Loucy (cell line): ENCODE measurements around the gene EXOSC1.

Experiments
- H2AFZ ChIP-seq: fragments of 200-600 bp; sonication (generic); 2 replicates; pipeline ENCODE4 v1.6.0; 2016; ENCODE audit warnings: antibody characterized with exemption, mild to moderate bottlenecking, low read length, moderate library complexity
- H3F3A ChIP-seq: fragments of 200-600 bp; 2 replicates; pipeline ENCODE4 v1.6.0; 2016; ENCODE audit warnings: antibody characterized with exemption, low read depth, mild to moderate bottlenecking
- H3K27me3 ChIP-seq: fragments of 200-600 bp; sonication (generic); 2 replicates; pipeline ENCODE4 v1.6.1; 2014; ENCODE audit warnings: low read length, mild to moderate bottlenecking; ENCODE audit not compliant: insufficient read depth, poor library complexity, severe bottlenecking
- H3K36me3 ChIP-seq: fragments of 200-600 bp; sonication (generic); 2 replicates; pipeline ENCODE4 v1.6.1; 2016; ENCODE audit warnings: low read length; ENCODE audit not compliant: insufficient read depth
- H3K4me1 ChIP-seq: fragments of 200-600 bp; sonication (generic); 2 replicates; pipeline ENCODE4 v1.5.1; 2014; ENCODE audit warnings: low read length, mild to moderate bottlenecking; ENCODE audit not compliant: insufficient read depth, poor library complexity, severe bottlenecking
- H3K4me2 ChIP-seq: fragments of 200-600 bp; sonication (generic); 2 replicates; pipeline ENCODE4 v1.6.0; 2014; ENCODE audit warnings: antibody characterized with exemption, low read length, low read depth, mild to moderate bottlenecking; ENCODE audit not compliant: poor library complexity, severe bottlenecking
- H3K4me3 ChIP-seq: fragments of 200-600 bp; sonication (generic); 2 replicates; pipeline ENCODE4 v1.5.1; 2014; ENCODE audit warnings: low read length, mild to moderate bottlenecking, mixed read lengths; ENCODE audit not compliant: poor library complexity, severe bottlenecking
- H3K79me2 ChIP-seq: fragments of 200-600 bp; sonication (generic); 2 replicates; pipeline ENCODE4 v1.6.1; 2014; ENCODE audit warnings: low read length; ENCODE audit not compliant: insufficient read depth
- H3K9ac ChIP-seq: fragments of 200-600 bp; sonication (generic); 2 replicates; pipeline ENCODE4 v1.6.0; 2014; ENCODE audit warnings: mild to moderate bottlenecking, low read depth, low read length, moderate library complexity; ENCODE audit not compliant: poor library complexity, severe bottlenecking
- H3K9me2 ChIP-seq: fragments of 200-600 bp; sonication (generic); replicated peaks from 2 replicates; pipeline ENCODE4 v1.6.1; 2016; ENCODE audit warnings: low read depth, low read length, mixed read lengths
- H3K9me3 ChIP-seq: fragments of 200-600 bp; sonication (generic); 2 replicates; pipeline ENCODE4 v1.6.1; 2014; ENCODE audit warnings: mild to moderate bottlenecking, antibody characterized with exemption, low read length, low read depth; ENCODE audit not compliant: insufficient read depth
- H4K20me1 ChIP-seq: fragments of 200-600 bp; sonication (generic); 2 replicates; pipeline ENCODE4 v1.6.0; 2014; ENCODE audit warnings: antibody characterized with exemption, low read length, mild to moderate bottlenecking; ENCODE audit not compliant: insufficient read depth, poor library complexity, severe bottlenecking
- CTCF ChIP-seq: fragments of 200-600 bp; sonication (generic); conservative IDR thresholded peaks from 2 replicates; pipeline ENCODE4 v1.5.1; 2014; ENCODE audit warnings: mild to moderate bottlenecking, antibody characterized with exemption, low read length
- EZH2phosphoT487 ChIP-seq: fragments of 200-600 bp; IDR thresholded peaks from 2 replicates; pipeline ENCODE4 v1.6.1; 2018; ENCODE audit warnings: antibody characterized with exemption, mild to moderate bottlenecking, moderate library complexity, borderline replicate concordance

The EXOSC1 gene

DNA sequence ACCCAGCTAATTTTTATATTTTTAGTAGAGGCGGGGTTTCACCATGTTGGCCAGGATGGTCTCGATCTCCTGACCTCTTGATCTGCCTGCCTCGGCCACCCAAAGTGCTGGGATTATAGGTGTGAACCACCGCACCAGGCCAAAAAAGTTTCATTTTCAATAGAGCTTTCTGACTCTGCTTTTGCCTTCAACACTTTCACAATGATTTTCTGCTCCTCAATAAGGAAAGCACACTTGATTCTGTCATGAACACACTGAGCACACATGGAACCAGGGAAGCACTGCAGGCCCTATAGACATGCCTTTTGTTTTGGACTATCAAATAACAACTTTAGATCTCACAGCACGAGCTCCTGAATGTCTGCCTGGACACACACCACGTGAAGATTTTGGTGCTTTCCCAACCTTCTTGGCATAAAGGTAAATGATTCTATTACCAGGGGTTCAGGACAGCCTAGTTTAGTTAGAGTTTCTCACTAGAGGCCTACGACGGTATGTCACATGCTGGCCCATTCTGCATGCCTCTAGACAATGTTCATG is 52.7 kb downstream of the EXOSC1 start:
- Histone ChIP-seq H3K4me1 (no peaks in the 10 kb centered on the region), H3K36me3 (no peaks in the 10 kb centered on the region; the same call in 1 of the 2 replicates), H3K4me2 (no peak overlapping the region), H3K27me3 (no peaks in the 10 kb centered on the region), H4K20me1 (no peaks in the 10 kb centered on the region), H3K79me2 (no peaks in the 10 kb centered on the region), H3K4me3 (no peak overlapping the region), H3K9me2 (no peaks in the 10 kb centered on the region), H2AFZ (no peak overlapping the region), H3F3A (no peaks in the 10 kb centered on the region), H3K9ac (no peak overlapping the region), H3K9me3 (no peaks in the 10 kb centered on the region)
- TF ChIP-seq EZH2phosphoT487 (no peak), CTCF (no peak)

- Histone ChIP-seq H3K4me1 (no peaks in the 10 kb centered on the region), H4K20me1 (no peaks in the 10 kb centered on the region), H3K27me3 (no peaks in the 10 kb centered on the region), H3K36me3 (no peaks in the 10 kb centered on the region; the same call in 1 of the 2 replicates), H3K9me3 (no peaks in the 10 kb centered on the region), H3K9me2 (no peaks in the 10 kb centered on the region), H3K79me2 (no peaks in the 10 kb centered on the region), H3K4me3 (no peak overlapping the region), H3K9ac (no peak overlapping the region), H3F3A (no peaks in the 10 kb centered on the region), H3K4me2 (no peak overlapping the region), H2AFZ (no peak overlapping the region)
- TF ChIP-seq EZH2phosphoT487 (no peak), CTCF (no peak)
Measured at GRCh38 chr10:97390091-97390490, 55.7 kb downstream of the EXOSC1 start.

- Histone ChIP-seq H3K9me3 (no peaks in the 10 kb centered on the region), H3K36me3 (no peaks in the 10 kb centered on the region; the same call in 1 of the 2 replicates), H3K9ac (no peak overlapping the region), H3K4me2 (no peak overlapping the region), H3K9me2 (no peaks in the 10 kb centered on the region), H2AFZ (no peak overlapping the region), H3K4me3 (no peak overlapping the region), H3K4me1 (no peaks in the 10 kb centered on the region), H3F3A (no peaks in the 10 kb centered on the region), H3K27me3 (no peaks in the 10 kb centered on the region), H3K79me2 (no peaks in the 10 kb centered on the region), H4K20me1 (no peaks in the 10 kb centered on the region)
- TF ChIP-seq CTCF (no peak), EZH2phosphoT487 (no peak)
Measured at GRCh38 chr10:97388152-97388551, 57.7 kb downstream of the EXOSC1 start.
